Globus pallidus (tissue), 1 donor: ENCODE measurements around the gene ACKR1.

ENCODE experiments used
- DNase-seq: peaks from one replicate; pipeline ENCODE4 v3.0.0-alpha.2; 2015; ENCODE audit warnings: low spot score

The ACKR1 gene

GRCh38 chr1:159222075-159222865, 17.6 kb downstream of the ACKR1 start:
- no peak for DNase-seq

- no peak for DNase-seq
Measured at GRCh38 chr1:159223004-159223403, 18.3 kb downstream of the ACKR1 start.

DNA sequence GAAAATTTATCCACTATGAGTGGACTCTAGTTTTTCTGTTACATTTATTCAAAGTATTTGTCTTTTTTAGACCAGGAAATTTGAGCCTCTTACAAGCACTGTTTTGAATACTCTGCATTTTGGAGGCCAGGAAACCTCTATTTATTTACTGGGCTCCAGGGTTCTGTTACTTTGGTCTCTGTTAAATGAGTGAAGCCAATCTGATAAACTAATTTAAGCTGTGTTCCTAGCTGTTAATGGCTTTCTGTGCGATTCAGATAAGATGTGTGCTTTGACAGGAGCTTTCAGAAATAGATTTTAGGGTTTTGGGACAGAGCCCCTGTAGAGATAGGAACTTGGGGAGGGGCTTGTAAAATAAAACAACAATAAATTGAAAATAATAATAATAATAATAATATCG, 23.9 kb downstream of the ACKR1 start:
- no peak for DNase-seq

DNA sequence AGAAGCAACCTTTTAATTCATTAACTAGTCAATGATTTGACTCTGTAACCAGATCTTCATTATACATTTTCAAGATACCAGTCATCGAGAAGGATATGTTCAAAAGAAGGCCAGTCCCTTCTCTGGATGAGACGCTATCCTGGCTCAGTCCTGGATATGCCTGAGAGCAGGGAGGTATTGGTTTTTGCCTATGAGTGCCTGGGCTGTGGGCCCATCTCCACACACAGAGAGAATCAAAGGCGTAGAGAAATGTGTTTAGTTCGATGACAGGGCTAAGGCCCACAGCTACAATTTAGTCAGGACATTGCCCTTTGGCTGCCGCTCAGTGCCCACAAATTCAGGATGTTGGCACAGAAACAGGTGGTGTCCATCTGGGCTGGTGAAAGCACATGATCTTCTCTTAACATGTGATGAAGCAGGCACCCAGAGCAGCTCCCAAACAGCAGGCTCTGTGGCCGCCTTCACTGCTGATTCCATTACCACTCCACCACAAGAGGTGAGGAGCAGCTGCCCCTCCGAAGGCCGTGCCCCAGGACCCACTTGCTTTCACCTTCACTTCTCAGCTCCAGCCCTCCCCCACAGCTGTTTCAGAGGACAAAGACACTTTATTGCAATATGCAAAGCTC, 24.7 kb downstream of the ACKR1 start:
- no peak for DNase-seq

DNA sequence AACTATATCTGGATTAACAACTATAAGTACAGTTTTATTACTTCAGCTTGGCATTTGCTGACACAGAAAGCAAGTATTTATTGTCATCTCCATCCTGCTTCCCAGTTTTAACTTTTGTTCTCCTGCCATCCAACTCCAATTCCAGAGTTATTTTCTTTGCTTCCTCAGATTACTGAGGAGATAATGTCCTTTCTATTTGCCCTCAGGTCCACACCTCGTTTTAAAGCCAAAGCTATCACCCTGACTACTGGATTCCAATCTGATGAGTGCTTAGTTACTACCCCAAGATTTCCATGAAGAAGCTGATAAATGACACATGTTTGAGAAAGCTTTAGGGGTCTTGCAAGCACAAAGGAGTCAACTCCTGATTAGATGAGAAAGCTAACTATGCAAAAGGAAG, 25.2 kb downstream of the ACKR1 start:
- DNase-seq: no peak

DNA sequence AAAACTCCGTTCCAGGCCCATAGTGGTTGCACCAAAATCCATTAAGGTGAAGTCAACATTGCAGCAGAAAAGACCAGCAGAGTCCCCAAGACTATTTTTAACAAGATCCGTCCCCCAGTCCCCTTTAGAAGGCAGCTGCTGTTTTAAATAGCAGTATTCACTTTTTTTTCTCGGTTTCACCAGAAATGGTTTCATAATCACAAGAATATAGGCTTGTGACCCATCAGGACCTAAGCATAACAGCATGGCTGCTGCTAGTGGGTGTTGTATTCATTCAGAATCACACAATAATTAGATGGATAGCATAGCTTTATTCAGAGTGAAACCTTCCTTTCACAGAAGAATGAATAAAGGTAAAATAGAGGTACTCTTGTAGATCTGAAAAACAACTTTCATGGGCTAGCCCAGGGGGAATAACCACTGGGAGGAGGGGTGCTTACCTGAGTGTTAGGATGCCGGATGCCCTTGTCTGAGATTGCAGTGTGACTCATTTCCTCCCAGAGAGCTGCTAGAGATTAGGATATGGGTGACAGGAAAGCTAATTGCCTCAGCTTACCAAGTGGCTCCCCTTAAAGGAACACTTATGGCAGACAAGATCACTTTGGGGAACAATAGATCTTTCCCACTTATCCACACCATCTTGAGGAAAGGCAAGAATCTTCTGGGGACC, 35.0 kb downstream of the ACKR1 start:
- no peak for DNase-seq

GRCh38 chr1:159247266-159247665, 42.6 kb downstream of the ACKR1 start:
- no peak for DNase-seq

DNA sequence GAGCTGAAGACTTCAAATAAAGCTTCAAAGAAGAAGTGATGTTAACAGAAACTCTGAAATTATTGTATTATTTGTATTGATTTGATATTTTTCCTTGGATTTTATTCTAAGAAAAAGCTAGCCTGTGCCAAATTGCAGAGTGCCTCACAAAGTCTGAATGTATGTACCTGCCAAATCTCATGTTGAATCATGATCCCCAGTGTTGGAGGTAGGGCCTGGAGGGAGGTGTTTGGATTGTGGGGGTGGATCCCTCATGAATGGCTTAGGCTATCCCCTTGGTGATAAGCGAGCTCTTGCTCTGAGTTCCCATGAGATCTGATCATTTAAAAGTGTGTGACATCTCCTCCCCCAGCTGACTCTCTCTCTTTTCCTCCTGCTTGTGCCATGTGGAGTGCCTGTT, 43.6 kb downstream of the ACKR1 start:
- DNase-seq: no peak

GRCh38 chr1:159250638-159251216, 46.1 kb downstream of the ACKR1 start:
- DNase-seq: no peak
